Activated T-helper 2 cell treated with anti-CD3 and anti-CD28 coated beads, Interferon-gamma antibody, Interleukin-2, Interleukin-4, amounts not matched to agents 10 μg/mL and 5 μg/mL and 100 μg/mL, durations not matched to agents 14 hours and 24 hours and 36 hours (primary cell): ENCODE measurements around the gene QDPR. TPM values are rescaled to one million over a fixed set of nuclear protein-coding genes. Genes with fewer than 3 reads are reported as not detected.

Experiments
- total RNA-seq: library from RNA; stranded (reverse); gene quantifications from 2 replicates; pipeline ENCODE4 v1.2.3, GENCODE V29; 2022

QDPR gene
- total RNA-seq, 1 donor from 2014 or later, result 28.2 TPM

Other genes with a start within 250 kb of the QDPR start
- not detected in 2 replicates for gene CLRN2, start 3.1 kb upstream of the QDPR start, total RNA-seq
- 90.8 and 94.9 TPM in 2 replicates for gene LAP3, start 65.1 kb upstream of the QDPR start, total RNA-seq
- gene MED28, start 102.6 kb upstream of the QDPR start, total RNA-seq, result 53.2 and 55.7 TPM in 2 replicates